HG02981 (cell line): ENCODE results near the gene SPAG8.

ENCODE experiments used
- ATAC-seq: cut with Tn5 transposase; IDR thresholded peaks from one replicate; pipeline ENCODE4 v1.9.1; 2021; ENCODE audit warnings: mild to moderate bottlenecking, moderate library complexity; ENCODE audit not compliant: unreplicated experiment

Gene SPAG8

GRCh38 chr9:35811381-35812024 is 559 bp downstream of the SPAG8 start:
- ATAC-seq = no peak

- no peak for ATAC-seq
Measured at GRCh38 chr9:35810122-35810521, 1.9 kb downstream of the SPAG8 start.

- ATAC-seq = no peak
Measured at GRCh38 chr9:35808433-35808832, 3.6 kb downstream of the SPAG8 start.

GRCh38 chr9:35806101-35806500 is 6.0 kb downstream of the SPAG8 start:
- no peak for ATAC-seq

DNA sequence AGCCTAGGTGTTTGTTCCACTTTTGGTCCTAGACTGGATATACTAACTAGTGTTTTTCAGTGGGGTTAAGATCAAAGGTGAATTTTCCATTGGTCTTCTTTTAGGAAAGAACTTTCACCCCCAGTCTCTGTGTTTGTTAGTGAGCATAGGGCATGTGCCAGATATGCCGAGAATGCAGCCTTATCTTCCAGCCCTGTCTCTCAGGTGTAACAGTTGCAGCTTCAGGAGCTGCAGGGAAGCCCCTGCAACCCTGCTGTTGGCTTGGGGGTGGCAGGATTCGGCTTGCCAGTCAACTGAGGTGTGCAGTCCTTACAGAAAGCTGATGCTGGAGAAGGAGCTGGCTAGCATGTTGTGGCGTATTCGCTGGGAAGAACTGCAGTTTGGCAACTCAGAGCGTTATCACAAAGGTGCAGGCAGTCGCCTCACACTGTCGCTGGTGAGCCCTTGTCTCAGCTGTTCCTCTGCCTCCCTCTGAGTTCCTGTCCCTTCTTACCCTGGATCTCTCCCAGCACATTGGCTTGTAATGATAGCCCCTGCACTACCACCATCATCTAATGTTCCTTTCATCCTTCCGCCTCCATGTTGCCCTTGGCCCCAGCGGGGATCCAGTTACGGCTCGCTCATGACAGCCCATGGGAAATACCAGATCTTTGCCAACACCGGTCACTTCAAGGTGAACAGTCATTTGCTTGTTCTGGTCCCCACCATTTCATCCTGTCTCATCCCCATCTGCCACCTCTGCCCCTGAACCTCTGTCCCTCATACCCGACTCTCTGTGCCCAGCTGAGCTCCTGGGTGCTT is 10.5 kb downstream of the SPAG8 start:
- ATAC-seq = no peak

DNA sequence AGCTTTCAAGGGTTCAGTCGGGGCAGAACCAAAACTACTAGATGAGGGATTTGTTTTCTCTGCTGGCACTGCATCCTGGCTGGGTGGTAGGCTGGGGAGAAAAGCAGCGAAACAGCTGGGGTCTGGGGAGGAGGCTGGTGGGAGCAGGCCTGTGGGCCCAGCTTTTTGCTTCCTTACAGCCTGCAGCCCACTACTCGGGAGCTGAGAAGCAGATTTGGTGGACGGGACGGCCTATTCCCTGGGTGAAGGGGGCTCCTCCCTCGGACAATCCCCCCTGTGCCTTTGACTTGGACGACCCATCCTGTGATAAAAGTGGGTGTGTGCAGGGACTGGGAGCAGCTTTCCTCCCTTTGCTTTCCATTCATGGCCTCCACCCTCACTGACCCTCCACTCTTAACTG is 11.5 kb downstream of the SPAG8 start:
- ATAC-seq = no peak

- no peak for ATAC-seq
Measured at GRCh38 chr9:35798658-35799374, 13.2 kb downstream of the SPAG8 start.

GRCh38 chr9:35797311-35798109 is 14.6 kb downstream of the SPAG8 start:
- no peak for ATAC-seq

DNA sequence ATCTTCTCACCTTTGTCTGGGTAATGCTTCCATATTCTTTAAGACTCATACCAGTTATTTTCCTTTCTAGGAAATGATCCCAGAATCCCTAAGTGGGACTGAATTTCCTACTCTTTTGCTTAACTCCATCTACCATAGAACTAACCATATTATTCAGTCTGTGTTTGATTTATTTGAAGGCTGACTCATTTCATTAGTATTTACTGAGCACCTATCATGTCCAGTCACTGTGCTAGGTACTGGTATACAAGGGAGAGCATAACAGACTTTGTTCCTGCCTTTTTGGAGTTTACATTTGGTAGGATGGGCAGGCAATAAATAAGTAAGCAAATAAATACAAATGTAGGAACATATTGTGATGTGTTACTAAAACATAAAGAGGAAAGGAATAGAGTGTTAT is 16.4 kb downstream of the SPAG8 start:
- ATAC-seq = no peak

- no peak for ATAC-seq
Measured at GRCh38 chr9:35793461-35793860, 18.6 kb downstream of the SPAG8 start.

- ATAC-seq = no peak
Measured at GRCh38 chr9:35792826-35793225, 19.2 kb downstream of the SPAG8 start.

DNA sequence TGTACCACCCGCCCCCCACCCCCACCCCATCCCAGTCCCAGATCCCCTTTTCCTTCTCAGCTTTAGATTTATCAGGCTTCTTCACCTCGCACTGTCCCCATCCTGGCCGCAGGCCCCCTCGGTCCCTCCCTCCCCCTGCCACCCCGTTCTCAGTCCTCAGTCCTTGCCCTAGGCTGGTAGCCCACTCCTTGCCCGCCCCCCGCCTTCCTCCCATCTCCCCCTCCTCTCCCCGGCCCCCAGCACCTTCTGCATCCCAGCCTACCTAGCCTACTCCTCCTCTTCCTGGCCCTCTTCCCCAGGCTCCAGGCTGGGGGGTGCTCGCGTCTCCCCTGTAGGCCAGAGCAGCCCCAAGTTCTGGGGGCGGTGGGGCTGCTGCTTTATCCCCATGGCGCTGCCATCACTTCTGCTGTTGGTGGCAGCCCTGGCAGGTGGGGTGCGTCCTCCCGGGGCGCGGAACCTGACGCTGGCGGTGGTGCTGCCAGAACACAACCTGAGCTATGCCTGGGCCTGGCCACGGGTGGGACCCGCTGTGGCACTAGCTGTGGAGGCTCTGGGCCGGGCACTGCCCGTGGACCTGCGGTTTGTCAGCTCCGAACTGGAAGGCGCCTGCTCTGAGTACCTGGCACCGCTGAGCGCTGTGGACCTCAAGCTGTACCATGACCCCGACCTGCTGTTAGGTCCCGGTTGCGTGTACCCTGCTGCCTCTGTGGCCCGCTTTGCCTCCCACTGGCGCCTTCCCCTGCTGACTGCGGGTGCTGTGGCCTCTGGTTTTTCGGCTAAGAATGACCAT is 19.8 kb downstream of the SPAG8 start:
- ATAC-seq = no peak

DNA sequence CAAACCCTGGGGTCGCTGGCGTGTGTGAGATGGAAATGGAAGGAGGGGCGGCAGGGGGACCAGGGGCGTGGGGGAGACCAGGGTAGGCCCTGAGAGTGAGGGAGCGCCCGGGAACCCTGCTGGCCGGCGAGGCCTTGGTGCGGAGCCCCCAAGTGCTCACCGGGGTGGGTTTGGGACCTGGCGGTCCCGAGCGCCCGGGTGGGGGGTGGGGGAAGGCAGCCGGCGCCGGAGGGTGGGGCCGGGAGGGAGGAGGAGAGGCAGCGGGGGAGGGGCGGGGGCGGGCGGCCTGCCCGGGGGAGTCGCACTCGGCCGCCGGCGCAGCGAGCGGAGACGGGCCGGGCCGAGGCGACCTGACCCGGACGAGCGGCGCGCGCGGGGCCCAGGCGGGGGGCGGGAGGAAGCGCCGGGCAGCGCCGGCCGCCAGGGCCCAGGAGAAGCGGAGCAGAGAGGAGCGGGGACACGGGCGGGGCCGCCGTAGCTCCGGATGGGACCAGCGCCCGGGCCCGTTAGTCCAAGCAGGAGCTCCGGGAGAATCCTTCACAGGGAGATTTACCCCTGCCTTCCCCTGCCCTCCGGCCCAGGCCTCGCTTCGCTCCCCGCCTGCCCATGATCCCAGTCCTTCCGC is 20.7 kb downstream of the SPAG8 start, which contains the start of gene NPR2:
TSS of gene NPR2 (plus strand) at position 295 of the 625 bp plus-strand sequence. CDS start 818 bp downstream, outside the sequence.
- ATAC-seq = no peak

DNA sequence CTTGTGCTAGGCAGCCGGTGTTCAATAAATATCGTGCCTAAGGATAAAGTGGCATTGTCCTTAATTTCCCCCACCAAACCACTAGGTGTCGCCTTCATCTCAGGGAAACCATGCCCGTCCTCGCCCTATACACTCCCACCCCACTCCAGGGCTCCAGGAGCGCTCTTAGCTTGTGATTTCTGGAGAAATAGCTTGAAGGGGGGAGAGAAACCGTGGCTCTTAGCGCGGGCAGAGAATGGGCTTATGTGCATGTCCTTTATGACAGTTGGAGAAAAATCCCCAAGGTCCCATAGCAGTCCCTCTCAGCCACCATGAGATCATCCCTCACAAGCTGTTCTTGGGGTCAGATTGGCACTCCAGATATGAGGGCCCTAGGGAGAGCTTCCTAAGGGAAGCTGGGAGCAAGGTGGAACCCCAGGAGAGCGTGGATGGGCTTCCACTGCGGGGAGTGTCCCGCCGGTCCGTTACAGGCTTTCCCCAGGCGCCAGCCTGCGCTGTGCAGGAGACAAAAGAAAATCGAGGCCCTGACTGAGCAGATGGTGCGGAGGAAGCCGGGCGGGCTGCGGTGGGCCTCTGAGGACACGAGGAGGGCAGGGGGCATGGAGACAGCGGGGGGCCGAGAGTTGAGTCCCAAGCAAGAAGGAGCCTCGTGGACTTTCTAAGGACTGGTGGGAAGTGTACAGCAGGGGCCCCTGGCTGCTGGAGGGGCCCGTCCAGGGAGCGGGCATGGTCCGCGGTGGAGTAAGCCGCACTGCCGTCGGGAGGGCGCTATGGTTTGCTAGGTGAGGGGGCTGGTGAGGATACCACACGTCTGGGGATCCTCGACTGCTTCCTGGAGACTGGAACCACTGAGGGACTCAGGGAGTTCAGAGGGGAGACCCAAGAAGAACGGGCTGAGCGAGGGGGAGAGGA is 21.4 kb downstream of the SPAG8 start:
- ATAC-seq = no peak

DNA sequence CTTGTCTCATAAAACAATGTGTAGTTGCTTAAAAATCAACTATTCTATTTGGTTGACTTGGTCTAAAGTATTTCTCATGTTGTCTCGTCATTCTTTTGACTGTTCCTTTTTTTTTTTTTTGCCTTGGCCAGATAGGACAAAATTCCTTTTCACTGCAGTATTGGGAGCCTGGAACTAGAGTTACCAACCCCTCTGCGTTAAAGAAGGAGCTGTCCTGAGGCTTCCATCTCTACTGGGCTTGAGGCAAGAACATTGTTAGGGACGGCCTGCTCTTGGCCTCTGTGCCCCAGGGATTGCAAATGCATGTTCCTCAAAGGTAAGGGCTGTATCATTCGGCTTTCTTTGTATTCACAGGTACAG is 22.1 kb downstream of the SPAG8 start:
- ATAC-seq = no peak

- no peak for ATAC-seq
Measured at GRCh38 chr9:35789541-35789940, 22.5 kb downstream of the SPAG8 start.

DNA sequence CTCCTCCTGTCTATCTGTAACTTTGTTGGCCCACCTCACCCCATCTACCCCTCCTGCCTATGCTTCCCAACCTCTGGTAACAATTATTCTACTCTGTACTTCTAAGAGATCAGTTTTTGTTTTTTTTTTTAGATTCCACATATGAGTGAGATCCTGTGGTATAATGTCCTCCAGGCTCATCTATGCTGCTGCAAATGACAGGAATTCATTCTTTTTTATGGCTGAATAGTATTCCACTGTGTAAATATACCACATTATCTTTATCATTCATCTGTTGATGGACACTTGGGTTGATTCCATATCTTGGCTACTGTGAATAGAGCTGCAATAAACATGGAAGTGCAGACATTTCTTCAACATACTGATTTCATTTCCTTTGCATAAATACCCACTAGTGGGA is 28.6 kb downstream of the SPAG8 start:
- ATAC-seq = no peak

DNA sequence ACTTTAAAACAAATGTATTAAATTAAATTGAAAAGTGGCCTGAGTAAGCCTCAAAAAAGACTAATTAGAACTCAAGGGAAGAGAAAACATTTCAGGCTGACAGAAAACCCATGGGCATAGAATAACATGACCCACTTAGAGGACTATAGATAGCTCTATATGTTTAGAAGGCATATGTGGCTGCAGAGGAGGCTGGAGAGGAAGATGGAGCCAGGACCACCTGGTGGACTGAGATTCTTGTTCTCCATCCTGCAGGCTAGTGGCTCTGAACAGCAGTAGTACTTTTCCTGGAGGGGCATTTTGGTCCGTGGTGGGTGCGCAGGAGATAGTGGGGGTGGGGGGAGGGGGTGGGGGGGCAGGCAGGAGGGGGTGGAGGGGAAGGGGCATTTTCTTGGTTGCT is 31.0 kb downstream of the SPAG8 start:
- no peak for ATAC-seq

- ATAC-seq = no peak
Measured at GRCh38 chr9:35778496-35778895, 33.6 kb downstream of the SPAG8 start.
